ENCODE measurements around the gene UBR1. TPM values are rescaled to one million over a fixed set of nuclear protein-coding genes. Genes with fewer than 3 reads are reported as not detected.
A peak's percentile ranks its signal among the peaks of the same experiment; 100 is the strongest.

The UBR1 gene
- total RNA-seq, 2 experiments from 2014 or later, result 27.3 to 29.2 TPM

GRCh38 chr15:43086551-43086950 is 19.3 kb downstream of the UBR1 start:
- Mint-ChIP-seq H3K27ac (no peak overlapping the region), H3K4me3 (no peak overlapping the region), H3K27me3 (no peaks in the 10 kb centered on the region), H3K36me3 (ENCODE audit: low read depth) (peaks cover 31% of the 10 kb centered on the region), H3K9me3 (no peaks in the 10 kb centered on the region), H3K4me1 (ENCODE audit: low read depth) (peaks cover 30% of the 10 kb centered on the region)
- no peak for TF ChIP-seq CTCF (IDR thresholded peaks at IDR 0.05)
- DNase-seq (no peak), ATAC-seq (no peak)
- POLR2A ChIA-PET, result no interaction called here
- CTCF ChIA-PET, result no interaction called here
- intact Hi-C loops (cut with micrococcal nuclease), result no loop called here

- Mint-ChIP-seq H3K36me3 (ENCODE audit: low read depth) (peaks cover 34% of the 10 kb centered on the region), H3K27ac (peak overlapping the region; percentile 42), H3K27me3 (no peaks in the 10 kb centered on the region), H3K4me3 (no peak overlapping the region), H3K9me3 (no peaks in the 10 kb centered on the region), H3K4me1 (ENCODE audit: low read depth) (peaks cover 30% of the 10 kb centered on the region)
- ChIA-PET POLR2A (no interaction called here), CTCF (no interaction called here)
- ATAC-seq, result no peak
- no peak for DNase-seq
- intact Hi-C loops (cut with micrococcal nuclease), result no loop called here
- no peak for TF ChIP-seq CTCF (IDR thresholded peaks at IDR 0.05)
Measured at GRCh38 chr15:43085921-43086320, 19.9 kb downstream of the UBR1 start.

GRCh38 chr15:43082509-43082908 is 23.3 kb downstream of the UBR1 start:
- no peaks in the 10 kb centered on the region for H3K27me3 Mint-ChIP-seq
- no peak overlapping the region for H3K4me3 Mint-ChIP-seq
- DNase-seq (no peak), ATAC-seq (no peak)
- no peak overlapping the region for H3K27ac Mint-ChIP-seq
- POLR2A ChIA-PET, result no interaction called here
- no peak for TF ChIP-seq CTCF (IDR thresholded peaks at IDR 0.05)
- H3K4me1 Mint-ChIP-seq (ENCODE audit: low read depth), result peaks cover 26% of the 10 kb centered on the region
- no peaks in the 10 kb centered on the region for H3K9me3 Mint-ChIP-seq
- intact Hi-C loops (cut with micrococcal nuclease), result no loop called here
- CTCF ChIA-PET, result interaction anchor here (1.2 to 1.8 kb wide), 2 partner anchors 15 to 203 kb away, joined by 3 read pairs; no protein-coding TSS in a partner anchor
- H3K36me3 Mint-ChIP-seq (ENCODE audit: low read depth), result peaks cover 42% of the 10 kb centered on the region

- Mint-ChIP-seq H3K4me3 (no peak overlapping the region), H3K9me3 (no peaks in the 10 kb centered on the region), H3K27me3 (no peaks in the 10 kb centered on the region), H3K27ac (no peak overlapping the region), H3K4me1 (ENCODE audit: low read depth) (peaks cover 19% of the 10 kb centered on the region), H3K36me3 (ENCODE audit: low read depth) (peaks cover 38% of the 10 kb centered on the region)
- DNase-seq, result no peak
- intact Hi-C loops (cut with micrococcal nuclease), result no loop called here
- no peak for TF ChIP-seq CTCF (IDR thresholded peaks at IDR 0.05)
- ATAC-seq, result no peak
- ChIA-PET POLR2A (no interaction called here), CTCF (interaction anchor here (1.2 kb wide), 1 partner anchor 204 kb away, joined by 3 read pairs; no protein-coding TSS in a partner anchor)
Measured at GRCh38 chr15:43081283-43081682, 24.6 kb downstream of the UBR1 start.

GRCh38 chr15:43071451-43071850 is 34.4 kb downstream of the UBR1 start:
- Mint-ChIP-seq H3K4me1 (ENCODE audit: low read depth) (no peaks in the 10 kb centered on the region), H3K9me3 (no peaks in the 10 kb centered on the region), H3K4me3 (no peak overlapping the region), H3K27me3 (no peaks in the 10 kb centered on the region), H3K36me3 (ENCODE audit: low read depth) (peaks cover 29% of the 10 kb centered on the region), H3K27ac (no peak overlapping the region)
- intact Hi-C loops (cut with micrococcal nuclease), result no loop called here
- no peak for DNase-seq
- POLR2A ChIA-PET, result no interaction called here
- no peak for ATAC-seq
- CTCF ChIA-PET, result interaction anchor here (1.1 kb wide), 1 partner anchor 20 kb away, joined by 5 read pairs; no protein-coding TSS in a partner anchor
- TF ChIP-seq CTCF (IDR thresholded peaks at IDR 0.05), result no peak

All from activated CD8-positive, alpha-beta T cell treated with anti-CD3 and anti-CD28 coated beads for 36 hours (primary cell).